Thoracic aorta endothelial cell (primary cell): ENCODE results near the gene TSSK3. TPM values are rescaled to one million over a fixed set of nuclear protein-coding genes. Genes with fewer than 3 reads are reported as not detected.

Experiments used
- total RNA-seq: library from RNA; depleted of rRNA; stranded (reverse); fragments of >200 nt; gene quantifications from 2 replicates; pipeline ENCODE4 v1.2.3, GENCODE V29; 2012

Gene TSSK3, protein sequence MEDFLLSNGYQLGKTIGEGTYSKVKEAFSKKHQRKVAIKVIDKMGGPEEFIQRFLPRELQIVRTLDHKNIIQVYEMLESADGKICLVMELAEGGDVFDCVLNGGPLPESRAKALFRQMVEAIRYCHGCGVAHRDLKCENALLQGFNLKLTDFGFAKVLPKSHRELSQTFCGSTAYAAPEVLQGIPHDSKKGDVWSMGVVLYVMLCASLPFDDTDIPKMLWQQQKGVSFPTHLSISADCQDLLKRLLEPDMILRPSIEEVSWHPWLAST
- 0.27 and 0.65 TPM in 2 replicates for total RNA-seq

DNA sequence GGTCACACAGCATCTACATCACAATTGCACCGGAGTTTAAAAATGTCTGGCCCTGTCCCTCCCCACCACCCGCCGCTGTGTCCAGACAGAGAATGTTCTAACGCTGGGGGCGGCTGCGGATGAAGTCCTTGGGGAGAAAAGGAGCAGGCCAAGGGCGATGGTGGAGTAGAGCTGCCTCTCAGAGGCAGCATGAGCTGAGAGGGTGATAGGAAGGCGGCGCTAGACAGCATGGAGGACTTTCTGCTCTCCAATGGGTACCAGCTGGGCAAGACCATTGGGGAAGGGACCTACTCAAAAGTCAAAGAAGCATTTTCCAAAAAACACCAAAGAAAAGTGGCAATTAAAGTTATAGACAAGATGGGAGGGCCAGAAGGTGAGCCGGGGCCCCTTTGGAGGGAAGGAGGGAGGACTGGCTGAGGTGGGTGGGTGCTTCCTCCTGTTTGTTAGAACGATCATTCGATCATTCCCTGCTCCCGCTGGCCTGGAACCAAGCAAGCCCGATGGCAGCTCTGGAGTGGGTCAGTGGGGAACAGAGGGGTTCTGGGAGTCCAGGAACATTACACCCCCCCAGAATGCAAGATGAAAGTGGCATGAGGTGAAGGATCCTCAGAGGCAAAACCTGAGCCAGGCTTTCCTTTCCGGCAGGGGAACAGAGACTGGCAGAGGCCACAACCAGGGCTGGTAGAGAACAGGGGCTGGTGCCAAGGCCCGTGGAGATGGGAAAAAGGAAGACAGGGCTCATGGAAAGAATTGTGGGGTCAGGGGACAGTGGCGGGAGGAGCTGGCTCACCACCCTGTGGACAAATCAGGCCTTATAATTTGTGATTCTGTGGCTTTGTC is at the start of gene TSSK3, which contains the start of gene FAM229A:
TSS of gene TSSK3 (plus strand) at position 66 of the 840 bp plus-strand sequence. CDS start at position 229, 163 bp downstream.
TSS of gene FAM229A (minus strand) at position 12 of the 840 bp plus-strand sequence. CDS start 394 bp downstream, outside the sequence.

GRCh38 chr1:32335790-32336590 is 26.3 kb upstream of the TSSK3 start, which contains the start of gene MARCKSL1:
MARCKSL1 (minus strand) TSS chr1:32336233; CDS start chr1:32336033, 200 bp downstream.

GRCh38 chr1:32394141-32394889 is 32.0 kb downstream of the TSSK3 start, which contains the start of gene BSDC1:
BSDC1 (minus strand) TSS chr1:32394441; CDS start chr1:32394414, 27 bp downstream.

Other genes starting within 250 kb of the TSSK3 start
- 75.5 and 81.6 TPM in 2 replicates for gene TXLNA, start 182.9 kb upstream of the TSSK3 start, total RNA-seq
- 10.0 and 11.8 TPM in 2 replicates for gene CCDC28B, start 161.9 kb upstream of the TSSK3 start, total RNA-seq
- gene IQCC, start 156.9 kb upstream of the TSSK3 start, total RNA-seq = 1.1 and 1.9 TPM in 2 replicates
- not detected in 2 replicates for gene DCDC2B, start 153.4 kb upstream of the TSSK3 start, total RNA-seq
- 12.1 and 12.9 TPM in 2 replicates for gene TMEM234, start 140.2 kb upstream of the TSSK3 start, total RNA-seq
- gene EIF3I, start 140.1 kb upstream of the TSSK3 start, total RNA-seq = 297 and 307 TPM in 2 replicates
- 0.93 and 3.3 TPM in 2 replicates for gene FAM167B, start 115.3 kb upstream of the TSSK3 start, total RNA-seq
- gene LCK, start 111.3 kb upstream of the TSSK3 start, total RNA-seq = 0.13 TPM in 1 of 2 replicates, not detected in the other
- 110 and 122 TPM in 2 replicates for gene HDAC1, start 70.5 kb upstream of the TSSK3 start, total RNA-seq
- gene MARCKSL1, start 26.3 kb upstream of the TSSK3 start, total RNA-seq = 118 and 121 TPM in 2 replicates
- 1.1 and 1.5 TPM in 2 replicates for gene FAM229A, start 54 bp upstream of the TSSK3 start, total RNA-seq
- 50.7 and 50.8 TPM in 2 replicates for gene BSDC1, start 31.9 kb downstream of the TSSK3 start, total RNA-seq
- under 0.01 TPM in 2 replicates for gene ZBTB8B, start 102.5 kb downstream of the TSSK3 start, total RNA-seq
- gene ZBTB8A, start 176.9 kb downstream of the TSSK3 start, total RNA-seq = 7.1 and 8.5 TPM in 2 replicates